NCI-H446 (cell line): Measurements from ENCODE around the gene RERE.
"Not testable (repeated sequence)": the region's sequence is repeated elsewhere in the genome, so short reads cannot be mapped to it uniquely, and the experiment has no call there.

ENCODE experiments used
- DNase-seq, 2 experiments: peaks; one replicate each; lab custom pipeline; 2025; lab: John Stamatoyannopoulos, UW

Gene RERE

GRCh38 chr1:8512504-8512903 is 304.9 kb downstream of the RERE start:
- no peak for DNase-seq

GRCh38 chr1:8510041-8510823 is 307.2 kb downstream of the RERE start:
- no peak for DNase-seq

- no peak for DNase-seq
These were observed 307.9 kb downstream of the RERE start for GRCh38 chr1:8509579-8509978.

- DNase-seq, result no peak
These were observed 310.3 kb downstream of the RERE start for GRCh38 chr1:8506995-8507615.

GRCh38 chr1:8506456-8506855 is 311.0 kb downstream of the RERE start:
- no peak for DNase-seq

- DNase-seq, result no peak
These were observed 313.6 kb downstream of the RERE start for GRCh38 chr1:8503842-8504241.

- not testable (repeated sequence) for DNase-seq
These were observed 314.5 kb downstream of the RERE start for GRCh38 chr1:8502949-8503348.

- DNase-seq, result no peak
These were observed 320.1 kb downstream of the RERE start for GRCh38 chr1:8497210-8497819.

- DNase-seq, result no peak
These were observed 321.0 kb downstream of the RERE start for GRCh38 chr1:8496473-8496872.

- DNase-seq, result no peak
These were observed 321.5 kb downstream of the RERE start for GRCh38 chr1:8495928-8496401.

GRCh38 chr1:8494681-8495080 is 322.8 kb downstream of the RERE start:
- DNase-seq, result no peak

- no peak for DNase-seq
These were observed 323.4 kb downstream of the RERE start for GRCh38 chr1:8493916-8494540.

- no peak for DNase-seq
These were observed 330.2 kb downstream of the RERE start for GRCh38 chr1:8487249-8487648.

GRCh38 chr1:8486047-8486446 is 331.4 kb downstream of the RERE start:
- no peak for DNase-seq

GRCh38 chr1:8483586-8483985 is 333.9 kb downstream of the RERE start:
- DNase-seq, result no peak

- DNase-seq, result no peak
These were observed 334.5 kb downstream of the RERE start for GRCh38 chr1:8482979-8483381.

GRCh38 chr1:8481650-8482380 is 335.6 kb downstream of the RERE start:
- DNase-seq, result no peak

GRCh38 chr1:8478566-8478965 is 338.9 kb downstream of the RERE start:
- no peak for DNase-seq

GRCh38 chr1:8477983-8478362 is 339.5 kb downstream of the RERE start:
- no peak for DNase-seq

- DNase-seq, result no peak
These were observed 340.1 kb downstream of the RERE start for GRCh38 chr1:8477166-8477982.

GRCh38 chr1:8476006-8476405 is 341.4 kb downstream of the RERE start:
- no peak for DNase-seq
